ENCODE measurements around the gene TULP4.
A peak's percentile ranks its signal among the peaks of the same experiment; 100 is the strongest.
"Not testable (repeated sequence)": the region's sequence is repeated elsewhere in the genome, so short reads cannot be mapped to it uniquely, and the experiment has no call there.

The TULP4 gene

GRCh38 chr6:158339197-158339596 lies 26.9 kb downstream of the TULP4 start:
- not testable (repeated sequence) for H3K4ac ChIP-seq (ENCODE audit: low read depth, low read length); H3K79me1 ChIP-seq (ENCODE audit: low read length); H4K8ac ChIP-seq (ENCODE audit: low read depth, low read length); H2BK12ac ChIP-seq (ENCODE audit: low read length); H2AK5ac ChIP-seq (ENCODE audit: low read length); H3K27me3 ChIP-seq (ENCODE audit: insufficient read depth, low read length); H4K91ac ChIP-seq (ENCODE audit: low read depth, low read length); H4K12ac ChIP-seq (ENCODE audit: low read depth, low read length); H3K14ac ChIP-seq (ENCODE audit: low read length); H3K36me3 ChIP-seq (ENCODE audit: control insufficient read depth in 1 of 2, insufficient read depth in 2 of 2, low read length in 2 of 2); H2BK5ac ChIP-seq (ENCODE audit: low read depth, low read length, poor library complexity); H2BK120ac ChIP-seq (ENCODE audit: insufficient read depth, low read length, poor library complexity); H3K18ac ChIP-seq (ENCODE audit: low read length); H3K4me1 ChIP-seq (ENCODE audit: control insufficient read depth in 1 of 2, insufficient read depth in 2 of 2, low read length in 2 of 2); H3K23ac ChIP-seq (ENCODE audit: low read length); H3K9ac ChIP-seq (ENCODE audit: low read length); H3K27ac ChIP-seq (ENCODE audit: low read depth, low read length); H3K4me3 ChIP-seq (ENCODE audit: low read depth, low read length); H3K79me2 ChIP-seq (ENCODE audit: control insufficient read depth, insufficient read depth, low read length, poor library complexity); H3K4me2 ChIP-seq (ENCODE audit: low read length); H2AFZ ChIP-seq (ENCODE audit: insufficient read depth, low read length, poor library complexity); H3K9me3 ChIP-seq (ENCODE audit: insufficient read depth, low read depth, low read length)
- DNase-seq, result peak; percentile 73 to 74
- WGBS (ENCODE audit: extremely low coverage, insufficient coverage, insufficient read length), result no CpG with 5 or more reads among the region's 10 CpGs

GRCh38 chr6:158340252-158340651 lies 28.0 kb downstream of the TULP4 start:
- Histone ChIP-seq H3K4me2 (ENCODE audit: low read length) (no peak overlapping the region), H3K79me1 (ENCODE audit: low read length) (peaks cover 2% of the 10 kb centered on the region), H3K4me1 (ENCODE audit: control insufficient read depth in 1 of 2, insufficient read depth in 2 of 2, low read length in 2 of 2) (peaks cover 0 to 6% of the 10 kb centered on the region in 2 experiments), H3K27me3 (ENCODE audit: insufficient read depth, low read length) (no peaks in the 10 kb centered on the region), H2AK5ac (ENCODE audit: low read length) (no peak overlapping the region), H3K9me3 (ENCODE audit: insufficient read depth, low read depth, low read length) (peaks cover 8% of the 10 kb centered on the region), H3K18ac (ENCODE audit: low read length) (peak overlapping the region; percentile 9), H4K91ac (ENCODE audit: low read depth, low read length) (no peak overlapping the region), H3K4ac (ENCODE audit: low read depth, low read length) (no peak overlapping the region), H2AFZ (ENCODE audit: insufficient read depth, low read length, poor library complexity) (no peak overlapping the region), H3K14ac (ENCODE audit: low read length) (no peak overlapping the region), H3K9ac (ENCODE audit: low read length) (no peak overlapping the region), H3K4me3 (ENCODE audit: low read depth, low read length) (no peak overlapping the region), H3K79me2 (ENCODE audit: control insufficient read depth, insufficient read depth, low read length, poor library complexity) (no peaks in the 10 kb centered on the region), H4K12ac (ENCODE audit: low read depth, low read length) (no peak overlapping the region), H4K8ac (ENCODE audit: low read depth, low read length) (no peak overlapping the region), H2BK120ac (ENCODE audit: insufficient read depth, low read length, poor library complexity) (no peak overlapping the region), H3K23ac (ENCODE audit: low read length) (no peak overlapping the region), H2BK5ac (ENCODE audit: low read depth, low read length, poor library complexity) (no peak overlapping the region), H3K27ac (ENCODE audit: low read depth, low read length) (no peak overlapping the region), H2BK12ac (ENCODE audit: low read length) (no peak overlapping the region), H3K36me3 (ENCODE audit: control insufficient read depth in 1 of 2, insufficient read depth in 2 of 2, low read length in 2 of 2) (peaks cover 4 to 10% of the 10 kb centered on the region in 2 experiments)
- no CpG with 5 or more reads among the region's 4 CpGs for WGBS (ENCODE audit: extremely low coverage, insufficient coverage, insufficient read length)
- no peak for DNase-seq

GRCh38 chr6:158344534-158344933 lies 32.3 kb downstream of the TULP4 start:
- no peak overlapping the region for H3K23ac ChIP-seq (ENCODE audit: low read length)
- WGBS (ENCODE audit: extremely low coverage, insufficient coverage, insufficient read length), result no CpG with 5 or more reads among the region's 4 CpGs
- H2BK5ac ChIP-seq (ENCODE audit: low read depth, low read length, poor library complexity), result no peak overlapping the region

GRCh38 chr6:158345444-158345843 lies 33.2 kb downstream of the TULP4 start:
- H3K4me2 ChIP-seq (ENCODE audit: low read length); H2BK12ac ChIP-seq (ENCODE audit: low read length): not testable (repeated sequence)

More at GRCh38 chr6:158344534-158344933, 32.3 kb downstream of the TULP4 start:
- H4K91ac ChIP-seq (ENCODE audit: low read depth, low read length), result no peak overlapping the region
- no peak overlapping the region for H4K8ac ChIP-seq (ENCODE audit: low read depth, low read length)
- no peaks in the 10 kb centered on the region for H3K4me1 ChIP-seq (ENCODE audit: control insufficient read depth in 1 of 2, insufficient read depth in 2 of 2, low read length in 2 of 2)
- no peak overlapping the region for H4K12ac ChIP-seq (ENCODE audit: low read depth, low read length)
- H3K4me3 ChIP-seq (ENCODE audit: low read depth, low read length), result no peak overlapping the region
- peaks cover 18% of the 10 kb centered on the region for H3K9me3 ChIP-seq (ENCODE audit: insufficient read depth, low read depth, low read length)
- no peak overlapping the region for H2BK12ac ChIP-seq (ENCODE audit: low read length)
- no peak overlapping the region for H3K27ac ChIP-seq (ENCODE audit: low read depth, low read length)
- H3K9ac ChIP-seq (ENCODE audit: low read length), result no peak overlapping the region
- no peak overlapping the region for H3K4me2 ChIP-seq (ENCODE audit: low read length)
- H3K36me3 ChIP-seq (ENCODE audit: control insufficient read depth in 1 of 2, insufficient read depth in 2 of 2, low read length in 2 of 2), result peaks cover 9 to 15% of the 10 kb centered on the region in 2 experiments
- no peak overlapping the region for H2AFZ ChIP-seq (ENCODE audit: insufficient read depth, low read length, poor library complexity)
- H3K4ac ChIP-seq (ENCODE audit: low read depth, low read length), result no peak overlapping the region
- no peaks in the 10 kb centered on the region for H3K79me1 ChIP-seq (ENCODE audit: low read length)
- H3K79me2 ChIP-seq (ENCODE audit: control insufficient read depth, insufficient read depth, low read length, poor library complexity), result no peaks in the 10 kb centered on the region
- H2AK5ac ChIP-seq (ENCODE audit: low read length), result no peak overlapping the region
- no peaks in the 10 kb centered on the region for H3K27me3 ChIP-seq (ENCODE audit: insufficient read depth, low read length)
- no peak overlapping the region for H3K14ac ChIP-seq (ENCODE audit: low read length)
- H2BK120ac ChIP-seq (ENCODE audit: insufficient read depth, low read length, poor library complexity), result no peak overlapping the region
- no peak for DNase-seq
- H3K18ac ChIP-seq (ENCODE audit: low read length), result no peak overlapping the region

More at GRCh38 chr6:158345444-158345843, 33.2 kb downstream of the TULP4 start:
- not testable (repeated sequence) for H4K8ac ChIP-seq (ENCODE audit: low read depth, low read length); H3K9ac ChIP-seq (ENCODE audit: low read length); H3K4ac ChIP-seq (ENCODE audit: low read depth, low read length); H3K18ac ChIP-seq (ENCODE audit: low read length); H3K23ac ChIP-seq (ENCODE audit: low read length); H3K79me1 ChIP-seq (ENCODE audit: low read length); H3K27me3 ChIP-seq (ENCODE audit: insufficient read depth, low read length); H2AFZ ChIP-seq (ENCODE audit: insufficient read depth, low read length, poor library complexity); H3K79me2 ChIP-seq (ENCODE audit: control insufficient read depth, insufficient read depth, low read length, poor library complexity); H3K27ac ChIP-seq (ENCODE audit: low read depth, low read length); H3K4me3 ChIP-seq (ENCODE audit: low read depth, low read length); H3K4me1 ChIP-seq (ENCODE audit: control insufficient read depth in 1 of 2, insufficient read depth in 2 of 2, low read length in 2 of 2); H4K91ac ChIP-seq (ENCODE audit: low read depth, low read length); H2AK5ac ChIP-seq (ENCODE audit: low read length); H3K14ac ChIP-seq (ENCODE audit: low read length); H2BK120ac ChIP-seq (ENCODE audit: insufficient read depth, low read length, poor library complexity); DNase-seq; H2BK5ac ChIP-seq (ENCODE audit: low read depth, low read length, poor library complexity); H4K12ac ChIP-seq (ENCODE audit: low read depth, low read length)
- Histone ChIP-seq H3K9me3 (ENCODE audit: insufficient read depth, low read depth, low read length) (peaks cover 19% of the 10 kb centered on the region), H3K36me3 (ENCODE audit: control insufficient read depth in 1 of 2, insufficient read depth in 2 of 2, low read length in 2 of 2) (peaks cover 4 to 15% of the 10 kb centered on the region in 2 experiments)
- no CpG with 5 or more reads among the region's 6 CpGs for WGBS (ENCODE audit: extremely low coverage, insufficient coverage, insufficient read length)
